ENCODE data around the gene EFCAB6.

The EFCAB6 gene, protein sequence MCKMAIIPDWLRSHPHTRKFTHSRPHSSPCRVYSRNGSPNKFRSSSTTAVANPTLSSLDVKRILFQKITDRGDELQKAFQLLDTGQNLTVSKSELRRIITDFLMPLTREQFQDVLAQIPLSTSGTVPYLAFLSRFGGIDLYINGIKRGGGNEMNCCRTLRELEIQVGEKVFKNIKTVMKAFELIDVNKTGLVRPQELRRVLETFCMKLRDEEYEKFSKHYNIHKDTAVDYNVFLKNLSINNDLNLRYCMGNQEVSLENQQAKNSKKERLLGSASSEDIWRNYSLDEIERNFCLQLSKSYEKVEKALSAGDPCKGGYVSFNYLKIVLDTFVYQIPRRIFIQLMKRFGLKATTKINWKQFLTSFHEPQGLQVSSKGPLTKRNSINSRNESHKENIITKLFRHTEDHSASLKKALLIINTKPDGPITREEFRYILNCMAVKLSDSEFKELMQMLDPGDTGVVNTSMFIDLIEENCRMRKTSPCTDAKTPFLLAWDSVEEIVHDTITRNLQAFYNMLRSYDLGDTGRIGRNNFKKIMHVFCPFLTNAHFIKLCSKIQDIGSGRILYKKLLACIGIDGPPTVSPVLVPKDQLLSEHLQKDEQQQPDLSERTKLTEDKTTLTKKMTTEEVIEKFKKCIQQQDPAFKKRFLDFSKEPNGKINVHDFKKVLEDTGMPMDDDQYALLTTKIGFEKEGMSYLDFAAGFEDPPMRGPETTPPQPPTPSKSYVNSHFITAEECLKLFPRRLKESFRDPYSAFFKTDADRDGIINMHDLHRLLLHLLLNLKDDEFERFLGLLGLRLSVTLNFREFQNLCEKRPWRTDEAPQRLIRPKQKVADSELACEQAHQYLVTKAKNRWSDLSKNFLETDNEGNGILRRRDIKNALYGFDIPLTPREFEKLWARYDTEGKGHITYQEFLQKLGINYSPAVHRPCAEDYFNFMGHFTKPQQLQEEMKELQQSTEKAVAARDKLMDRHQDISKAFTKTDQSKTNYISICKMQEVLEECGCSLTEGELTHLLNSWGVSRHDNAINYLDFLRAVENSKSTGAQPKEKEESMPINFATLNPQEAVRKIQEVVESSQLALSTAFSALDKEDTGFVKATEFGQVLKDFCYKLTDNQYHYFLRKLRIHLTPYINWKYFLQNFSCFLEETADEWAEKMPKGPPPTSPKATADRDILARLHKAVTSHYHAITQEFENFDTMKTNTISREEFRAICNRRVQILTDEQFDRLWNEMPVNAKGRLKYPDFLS (N-terminal part only)

DNA sequence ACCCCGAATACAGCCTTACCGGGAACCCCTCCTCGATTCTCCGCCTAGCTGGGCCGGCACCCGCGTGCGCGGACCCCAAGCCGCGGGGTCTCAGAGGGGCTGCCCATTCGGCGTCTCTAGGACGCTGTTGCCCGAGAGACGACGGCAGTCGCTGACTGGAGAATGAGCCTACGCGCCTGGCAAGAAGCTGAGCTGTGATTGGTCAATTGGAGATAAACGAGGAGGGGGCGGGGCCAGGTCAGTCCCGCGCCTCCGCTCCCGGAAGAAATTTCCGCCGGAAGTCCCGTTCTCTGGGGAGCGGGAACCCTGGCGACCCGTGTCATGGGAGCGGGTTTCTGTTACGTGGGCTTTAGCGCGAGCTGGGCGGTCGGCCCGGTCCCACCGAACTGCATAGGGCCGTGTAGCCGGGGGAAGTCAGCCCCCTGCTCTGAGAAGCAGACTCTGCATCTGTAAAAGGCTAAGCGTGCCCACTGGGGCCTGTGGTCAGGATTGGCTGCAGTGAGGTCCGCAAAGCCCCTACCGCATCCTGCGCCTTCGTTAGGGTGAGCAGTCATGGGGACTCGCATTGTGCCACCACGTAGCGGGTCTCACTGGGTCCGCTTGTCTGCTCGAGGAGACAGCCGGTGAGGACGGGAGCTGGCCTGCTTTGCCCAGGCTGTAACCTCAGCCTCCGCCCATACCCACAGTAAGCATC lies at the start of gene EFCAB6:
Gene EFCAB6 (minus strand): TSS at position 157 of the 694 bp plus-strand sequence. CDS start 29,987 bp downstream, outside the sequence.
- DNase-seq (ENCODE audit: low spot score), result peak; percentile 98

DNA sequence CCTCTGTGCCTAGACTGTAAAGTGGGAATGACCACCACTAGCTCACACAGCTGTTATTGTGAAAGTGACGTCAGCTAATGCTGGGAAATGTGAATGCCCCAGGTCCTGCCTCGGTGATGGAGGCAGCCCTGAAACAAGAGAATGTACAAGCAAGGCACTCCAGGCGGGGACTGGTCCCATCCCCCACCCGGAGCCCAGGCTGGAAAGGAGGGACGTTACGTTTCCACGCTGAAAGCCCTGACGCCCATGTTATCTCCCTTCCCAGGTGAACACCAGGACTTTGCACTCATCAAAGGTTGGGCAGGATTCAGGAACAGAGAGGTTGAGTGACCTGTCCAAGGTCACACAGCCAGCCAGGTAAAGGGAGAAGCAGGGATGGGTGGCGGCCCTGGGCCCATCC lies 49.4 kb upstream of the EFCAB6 start:
- DNase-seq (ENCODE audit: low spot score), result peak; percentile 55

DNA sequence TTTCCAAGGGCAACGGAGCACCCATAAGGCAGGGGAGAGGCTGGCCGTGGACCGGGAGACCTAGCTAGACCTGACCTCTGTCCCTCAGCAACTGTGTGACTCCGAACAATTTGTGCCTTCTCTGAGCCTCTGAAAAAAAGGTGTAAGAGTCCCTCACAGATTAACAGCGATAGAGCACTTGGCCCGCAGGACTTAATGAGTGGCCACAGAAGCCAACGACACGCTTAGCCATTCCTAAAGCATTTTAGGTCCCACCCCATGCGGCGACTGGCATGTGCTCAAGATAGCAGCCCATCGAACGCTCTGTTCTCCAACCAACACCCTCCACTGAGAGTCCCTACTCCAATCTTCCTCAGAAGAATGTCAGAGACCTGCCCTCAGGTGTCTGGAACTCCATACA lies 48.7 kb upstream of the EFCAB6 start:
- DNase-seq (ENCODE audit: low spot score), result no peak

DNA sequence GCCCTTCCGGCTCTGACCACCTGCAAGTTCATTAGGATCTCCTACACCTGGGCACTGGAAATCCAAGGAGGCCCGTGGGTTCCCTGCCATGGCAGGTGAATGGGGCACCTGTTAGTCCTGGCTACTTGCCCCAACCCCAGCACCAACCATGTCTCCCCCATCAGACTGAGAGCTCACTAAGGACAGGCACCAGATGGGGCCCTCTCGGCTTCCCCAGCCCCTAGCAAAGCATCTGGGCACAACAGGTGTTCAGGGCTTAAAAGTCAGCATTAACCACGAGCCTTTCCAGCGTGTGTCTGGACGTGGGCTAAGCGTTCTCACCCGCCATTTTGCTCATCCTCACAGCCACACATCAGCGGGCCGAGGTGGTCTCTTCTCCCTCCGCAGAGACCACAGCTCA lies 48.0 kb upstream of the EFCAB6 start:
- DNase-seq (ENCODE audit: low spot score), result no peak

DNA sequence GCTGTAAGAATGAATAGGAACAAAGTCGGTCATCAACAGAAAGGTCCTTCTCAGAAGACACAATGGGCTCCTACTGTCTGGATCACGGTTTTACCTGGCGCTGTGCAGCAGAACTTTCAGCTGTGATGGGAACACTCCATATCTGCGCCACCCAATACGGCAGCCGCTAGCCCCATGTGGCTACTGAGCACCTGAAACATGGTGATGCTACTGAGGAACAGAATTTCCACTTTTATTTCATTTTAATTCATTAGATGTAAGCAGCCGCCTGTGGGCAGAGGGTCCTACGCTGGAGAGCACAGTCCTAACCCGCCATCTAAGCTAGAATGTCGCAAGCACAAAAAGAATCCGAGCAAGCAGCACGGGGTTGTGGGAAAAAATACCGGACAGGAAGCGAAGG lies 47.5 kb upstream of the EFCAB6 start:
- DNase-seq (ENCODE audit: low spot score), result no peak

DNA sequence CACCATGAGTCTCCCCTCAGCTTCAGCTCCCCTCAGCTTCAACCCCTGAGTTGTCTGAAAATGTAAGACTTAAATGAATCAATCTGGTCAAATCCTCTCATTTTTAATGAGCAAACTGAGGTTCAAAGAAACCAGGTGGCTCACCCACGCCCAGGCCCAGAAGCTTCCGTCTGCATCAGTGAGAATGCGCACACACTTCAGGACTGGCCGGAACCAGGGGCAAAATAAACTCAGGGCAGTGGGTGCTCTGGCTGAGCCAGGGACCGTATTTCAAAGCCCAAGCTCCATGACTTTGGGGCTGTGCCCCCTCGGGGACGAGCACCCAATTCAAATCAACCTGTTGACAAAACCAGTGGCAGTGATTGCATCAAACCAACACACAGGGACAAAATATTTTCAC lies 47.1 kb upstream of the EFCAB6 start:
- DNase-seq (ENCODE audit: low spot score), result no peak

DNA sequence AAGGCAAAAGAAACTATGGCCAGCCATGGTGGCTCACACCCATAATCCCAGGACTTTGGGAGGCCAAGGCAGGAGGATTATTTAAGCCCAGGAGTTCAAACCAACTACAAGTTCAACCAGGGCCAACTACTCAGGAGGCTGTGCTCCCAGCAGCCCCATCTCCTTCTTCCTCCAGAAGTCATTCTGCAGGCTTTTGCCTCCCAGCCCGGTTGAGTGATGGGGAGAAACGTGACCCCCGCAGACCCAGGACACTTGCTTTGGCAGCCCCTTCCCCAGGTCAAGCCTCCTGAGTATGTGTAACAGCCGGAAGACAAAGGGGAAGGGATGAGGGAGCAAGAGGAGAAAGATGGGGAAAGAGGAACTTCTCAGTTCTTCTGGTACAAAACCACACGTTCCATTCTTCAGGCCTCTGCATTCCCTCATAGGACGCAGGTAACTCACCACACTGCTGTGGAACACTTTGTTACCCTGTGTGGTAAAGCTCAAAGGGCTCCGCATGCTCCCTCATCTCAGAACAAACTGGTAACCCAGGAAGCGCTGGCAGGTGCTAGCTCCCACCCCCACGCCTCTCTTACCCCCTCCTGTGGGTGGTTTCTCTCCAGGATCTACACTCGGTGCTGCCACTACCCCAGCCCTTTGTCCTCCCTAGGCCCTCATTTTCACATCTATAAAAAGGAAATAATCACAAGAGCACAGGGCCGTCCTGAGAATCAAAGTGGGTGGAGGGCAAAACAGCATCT lies 46.2 kb upstream of the EFCAB6 start:
- no peak for DNase-seq (ENCODE audit: low spot score)

DNA sequence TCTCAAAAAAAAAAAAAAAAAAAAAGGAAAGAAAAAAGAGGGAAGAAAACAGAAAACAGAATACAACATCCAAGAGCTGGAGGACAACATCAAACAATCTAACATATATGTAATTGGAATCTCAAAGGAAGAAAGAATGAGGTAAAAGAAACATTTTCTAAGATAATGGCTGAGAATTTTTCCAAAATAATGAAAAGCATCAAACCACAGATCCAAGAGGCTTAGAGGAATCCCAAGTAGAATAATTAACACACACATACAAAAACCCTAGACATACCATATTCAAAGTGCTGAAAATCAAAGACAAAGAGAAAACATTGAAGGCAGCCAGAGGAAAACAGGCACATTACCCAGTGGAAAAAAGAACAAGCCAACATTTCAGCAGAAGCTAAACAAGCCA lies 45.3 kb upstream of the EFCAB6 start:
- no peak for DNase-seq (ENCODE audit: low spot score)

DNA sequence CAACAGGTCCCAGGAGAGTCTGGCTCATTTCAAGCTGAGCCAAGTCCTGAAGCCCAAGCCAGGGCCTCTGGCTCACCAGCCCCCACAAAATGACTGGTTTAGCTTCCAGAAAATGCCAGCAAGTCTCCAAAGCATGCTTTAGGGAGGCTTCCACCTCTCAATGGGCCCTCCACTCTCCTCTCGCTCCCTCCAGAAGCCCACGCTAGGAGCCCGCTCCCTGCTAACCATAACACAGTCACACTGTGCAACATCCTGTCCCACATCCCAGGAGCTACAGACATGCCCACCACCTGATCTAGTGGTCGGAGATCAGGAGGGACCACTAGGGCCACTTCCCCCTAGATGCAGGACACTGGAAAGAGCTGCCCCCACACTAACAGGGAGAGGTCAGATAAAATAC lies 43.3 kb upstream of the EFCAB6 start:
- DNase-seq (ENCODE audit: low spot score), result no peak

DNA sequence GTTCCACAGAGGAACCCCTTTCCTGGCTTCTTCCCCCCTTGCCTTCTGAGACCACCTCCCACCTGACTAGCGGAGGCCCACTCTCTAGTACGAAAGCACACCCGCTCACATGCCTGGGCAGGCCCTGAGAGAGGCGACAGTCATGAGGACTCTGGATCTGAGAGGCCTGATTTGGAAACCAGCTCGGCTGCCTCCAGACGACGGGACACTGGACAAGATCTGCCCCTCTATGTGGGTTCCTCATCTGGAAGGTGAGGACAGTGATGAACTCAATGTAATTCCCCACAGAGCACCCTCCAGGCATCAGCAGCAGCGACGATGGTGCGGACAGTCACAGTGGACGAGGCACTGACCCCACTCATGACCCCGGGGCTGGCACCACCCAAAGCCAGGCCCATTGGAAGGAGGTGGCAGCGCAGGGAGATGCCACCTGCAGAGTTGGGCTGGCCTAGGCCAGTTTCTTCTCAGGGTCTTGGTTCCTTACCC lies 42.7 kb upstream of the EFCAB6 start:
- no peak for DNase-seq (ENCODE audit: low spot score)

DNA sequence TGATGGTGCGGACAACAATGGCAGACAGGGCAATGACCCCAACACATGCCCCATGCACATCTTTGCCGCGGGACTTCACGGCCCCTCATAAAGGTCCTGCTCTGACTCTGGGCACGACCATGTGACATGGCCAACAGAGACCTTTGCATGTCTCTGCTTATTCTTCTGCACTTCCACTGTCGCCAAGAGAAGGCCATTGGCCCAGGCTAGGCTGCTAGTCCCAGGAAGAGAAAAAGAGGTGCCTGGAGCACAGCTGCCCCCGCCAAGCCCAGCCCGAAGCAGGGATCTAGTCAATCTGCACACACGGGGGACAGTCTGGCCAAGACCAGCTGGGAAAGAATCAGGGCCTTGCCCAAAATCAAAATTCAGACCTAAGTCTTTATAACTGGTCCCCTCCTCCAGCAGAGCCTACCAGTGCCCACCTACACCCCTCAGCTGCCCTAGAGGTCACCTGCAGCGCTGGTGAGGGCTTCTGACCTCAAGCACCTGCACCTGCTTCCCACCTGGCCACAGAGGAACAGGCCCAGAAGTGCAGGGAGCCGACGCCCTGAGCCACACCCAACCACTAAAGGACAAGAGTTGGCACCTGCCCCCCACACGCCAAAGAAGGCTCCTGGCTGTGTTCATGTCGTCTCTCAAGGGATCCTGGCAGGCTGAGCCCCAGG lies 42.1 kb upstream of the EFCAB6 start:
- no peak for DNase-seq (ENCODE audit: low spot score)

DNA sequence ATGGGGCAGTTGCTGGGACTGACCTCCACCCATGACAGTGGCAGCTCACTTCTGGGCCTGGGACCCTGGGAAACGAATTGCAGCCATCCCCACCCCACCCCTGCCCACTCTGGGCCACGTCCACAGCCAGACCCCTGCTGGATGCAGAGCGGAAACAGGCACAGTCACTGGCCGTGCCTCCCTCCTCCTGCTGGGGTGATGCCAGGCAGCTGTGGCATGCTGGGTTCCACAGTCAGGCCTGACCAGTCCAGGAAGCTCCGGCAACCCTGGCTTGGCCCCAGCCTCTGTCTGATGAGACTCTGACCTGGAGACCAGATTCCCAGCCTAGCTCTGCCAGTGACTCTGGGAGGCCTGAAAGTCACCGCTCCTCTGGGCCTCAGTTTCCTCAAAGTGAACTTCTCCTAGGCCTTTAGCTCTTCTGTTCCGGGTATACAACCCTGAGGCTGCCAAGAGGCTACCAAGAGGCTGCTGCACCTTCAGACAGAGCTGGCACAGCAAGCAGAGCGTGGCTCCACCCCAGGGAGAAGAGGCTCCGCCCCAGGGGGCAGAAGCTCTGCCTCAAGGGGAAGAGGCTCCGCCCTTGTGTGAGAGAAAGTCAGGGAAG lies 41.3 kb upstream of the EFCAB6 start:
- no peak for DNase-seq (ENCODE audit: low spot score)

DNA sequence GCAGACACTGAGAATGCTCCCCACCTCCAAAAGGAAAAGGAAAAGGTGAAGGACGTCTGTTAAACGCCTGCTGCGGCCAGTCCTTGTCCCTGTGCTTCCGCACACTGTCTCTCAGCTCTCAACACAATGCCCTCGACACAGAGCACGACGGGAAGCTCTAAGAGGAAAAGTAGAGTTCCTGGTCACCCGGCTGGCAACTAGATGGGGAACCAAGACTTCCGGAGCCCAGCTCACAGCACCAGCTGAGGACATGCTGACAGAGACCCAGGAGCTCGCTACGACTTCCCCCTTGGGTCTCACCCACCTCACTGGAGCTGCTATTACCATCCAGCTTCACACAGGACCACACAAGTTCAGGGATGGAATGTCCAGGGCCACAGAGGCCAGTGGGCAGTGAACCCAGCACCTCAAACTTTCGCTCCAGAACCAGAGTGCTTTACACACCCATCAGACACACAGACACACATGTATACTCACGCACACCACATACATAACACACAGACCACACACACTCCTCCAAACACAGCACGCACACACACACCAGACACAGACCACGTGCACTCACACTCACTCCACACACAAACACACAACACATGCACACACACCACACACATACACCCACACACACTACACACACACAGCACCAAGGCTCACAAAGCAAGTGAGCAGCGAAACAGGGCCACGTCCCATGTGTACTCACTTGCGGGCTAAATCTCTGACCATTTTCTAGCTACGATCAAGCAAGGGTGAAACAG lies 40.6 kb upstream of the EFCAB6 start:
- no peak for DNase-seq (ENCODE audit: low spot score)

DNA sequence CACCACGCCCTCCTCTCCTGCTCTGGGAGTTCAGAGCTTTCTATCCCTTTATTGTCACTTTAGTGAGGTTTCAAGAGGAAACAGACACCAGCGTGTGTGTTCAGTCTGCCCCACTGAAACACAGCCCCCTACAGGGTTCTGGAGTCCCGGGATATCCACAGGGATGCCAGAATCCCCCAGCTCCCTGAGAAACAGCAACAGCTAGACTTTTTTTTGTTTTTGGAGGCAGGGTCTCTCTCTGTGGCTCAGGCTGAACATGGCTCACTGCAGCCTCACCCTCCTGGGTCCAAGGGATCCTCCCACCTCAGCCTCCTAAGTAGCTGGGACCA lies 39.8 kb upstream of the EFCAB6 start:
- DNase-seq (ENCODE audit: low spot score), result no peak

DNA sequence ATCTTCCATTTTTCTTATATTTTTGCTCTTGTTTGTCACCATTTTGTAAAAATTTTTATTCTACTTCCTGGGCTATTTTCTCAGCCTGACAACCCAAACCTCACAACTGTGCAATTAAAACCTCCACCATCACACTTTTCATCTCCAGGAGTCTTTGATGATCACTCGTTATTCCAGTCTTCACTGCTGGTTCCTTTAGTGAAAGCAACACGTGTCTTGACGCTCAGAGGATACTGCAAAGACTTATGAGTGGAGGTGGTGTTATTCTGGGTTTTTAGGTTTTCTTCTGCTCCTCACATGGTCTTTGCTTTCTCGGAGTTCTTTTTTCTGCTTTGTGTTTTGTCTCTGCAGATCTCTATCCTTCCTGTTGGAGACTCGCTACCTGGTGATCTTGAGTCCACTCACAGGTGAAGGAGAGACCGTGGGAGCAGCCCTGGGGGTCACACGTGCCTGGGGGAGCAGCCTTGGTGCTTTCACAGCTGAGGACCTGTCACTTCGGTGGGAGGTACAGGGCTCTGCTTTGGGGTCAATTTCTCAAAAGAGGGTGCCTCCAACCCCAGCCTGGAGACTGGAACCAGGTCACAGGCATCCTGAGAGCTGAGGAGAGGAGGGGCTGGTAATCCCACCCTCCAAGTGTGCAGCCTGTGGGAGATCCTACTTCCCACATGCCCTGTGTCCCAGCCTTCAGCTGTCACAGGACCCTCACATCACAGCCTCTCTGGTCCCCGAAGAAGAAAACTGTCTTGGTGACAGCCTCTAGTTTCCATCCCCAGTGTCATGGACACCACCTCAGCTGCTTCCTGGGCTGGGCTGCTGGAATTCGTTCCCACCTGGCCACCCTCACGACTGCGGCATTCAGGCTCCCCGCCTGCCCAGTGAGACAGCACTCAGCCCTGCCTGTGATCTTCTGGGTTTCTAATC lies 39.2 kb upstream of the EFCAB6 start:
- peak; percentile 23 for DNase-seq (ENCODE audit: low spot score)

DNA sequence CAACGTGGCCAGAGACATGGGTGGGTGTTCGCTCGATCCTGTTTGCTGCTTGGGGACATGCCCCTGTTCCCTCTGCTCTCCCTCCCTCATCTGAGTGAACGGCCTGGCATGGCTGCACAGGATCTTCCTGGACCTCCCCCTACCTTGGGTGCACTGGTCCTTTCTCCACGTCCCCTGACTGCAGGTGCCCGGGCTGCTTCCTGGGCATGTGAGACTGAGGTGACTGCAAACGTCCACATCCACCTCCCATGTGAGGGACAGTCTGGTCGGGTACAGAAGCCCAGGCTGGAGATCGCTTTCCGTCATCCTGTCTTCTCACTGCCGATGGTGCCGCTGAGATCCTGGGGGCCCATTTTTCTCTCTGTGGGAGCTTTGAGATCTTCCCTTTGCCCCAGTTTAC lies 38.4 kb upstream of the EFCAB6 start:
- no peak for DNase-seq (ENCODE audit: low spot score)

DNA sequence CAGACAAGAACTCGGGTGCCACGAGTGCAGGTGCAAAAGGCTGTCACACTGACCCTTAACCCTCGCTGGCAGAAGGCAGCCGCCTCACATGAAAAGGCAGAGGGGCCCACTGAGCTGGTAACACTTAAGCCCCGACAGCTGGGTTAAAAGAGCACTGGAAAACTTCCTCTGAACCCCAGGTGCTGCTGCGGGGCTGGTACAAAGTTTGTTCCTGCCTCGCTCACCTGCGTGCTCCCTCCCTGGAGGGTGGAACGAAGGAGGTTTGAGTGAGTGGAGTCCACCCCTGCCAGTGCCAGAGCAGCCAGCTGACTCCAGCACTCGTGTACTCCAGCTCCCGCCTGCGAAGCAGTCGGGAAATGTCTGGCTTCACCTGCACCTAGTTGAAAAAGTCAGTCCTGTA lies 37.6 kb upstream of the EFCAB6 start:
- DNase-seq (ENCODE audit: low spot score), result no peak

Data from D341Med (cell line).